HG02870 (cell line): ENCODE results near the gene ANKS1B.
"Not testable (repeated sequence)": the region's sequence is repeated elsewhere in the genome, so short reads cannot be mapped to it uniquely, and the experiment has no call there.

Experiments used
- ATAC-seq: cut with Tn5 transposase; IDR thresholded peaks from one replicate; pipeline ENCODE4 v1.9.1; 2021; ENCODE audit warnings: mild to moderate bottlenecking, moderate library complexity; ENCODE audit not compliant: unreplicated experiment

The ANKS1B gene

DNA sequence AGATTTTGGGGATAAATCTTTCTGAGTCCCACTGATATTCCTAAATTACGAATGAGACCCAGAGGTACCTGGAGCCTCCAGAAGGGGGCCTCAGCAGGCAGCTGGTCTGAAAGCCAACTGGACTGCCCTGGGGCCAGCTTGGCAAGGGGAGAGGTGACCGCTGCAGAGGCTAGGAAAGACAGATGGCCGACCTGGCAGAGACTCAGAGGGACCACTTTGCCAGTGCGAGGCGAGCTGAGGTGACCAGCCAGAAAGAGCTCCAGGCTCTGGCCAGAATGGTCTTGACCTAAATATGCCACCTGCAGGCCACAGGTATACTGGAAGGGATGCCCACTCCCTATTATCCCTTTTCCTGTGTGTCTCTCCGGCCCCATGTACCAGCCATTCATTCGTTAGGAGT is 594.0 kb downstream of the ANKS1B start:
- no peak for ATAC-seq

DNA sequence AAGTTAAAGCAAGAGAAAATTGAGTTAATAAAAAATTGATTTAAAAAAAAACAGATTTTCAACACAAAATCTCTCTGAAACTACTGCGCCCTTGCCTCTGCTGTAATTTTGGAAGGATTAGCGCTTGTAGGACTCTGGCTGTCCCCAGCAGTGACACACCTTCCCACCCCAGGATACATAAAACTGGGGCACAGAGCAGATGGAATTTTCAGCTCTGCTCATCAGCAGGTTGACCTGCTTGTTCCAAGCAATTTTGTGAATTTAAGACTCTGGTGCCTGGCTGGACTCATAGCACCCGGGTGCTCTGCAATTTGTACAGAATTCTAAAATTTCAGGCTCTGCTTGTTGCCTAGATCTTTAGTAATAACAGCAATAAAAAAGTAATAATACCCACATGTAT is 595.0 kb downstream of the ANKS1B start:
- ATAC-seq = no peak

DNA sequence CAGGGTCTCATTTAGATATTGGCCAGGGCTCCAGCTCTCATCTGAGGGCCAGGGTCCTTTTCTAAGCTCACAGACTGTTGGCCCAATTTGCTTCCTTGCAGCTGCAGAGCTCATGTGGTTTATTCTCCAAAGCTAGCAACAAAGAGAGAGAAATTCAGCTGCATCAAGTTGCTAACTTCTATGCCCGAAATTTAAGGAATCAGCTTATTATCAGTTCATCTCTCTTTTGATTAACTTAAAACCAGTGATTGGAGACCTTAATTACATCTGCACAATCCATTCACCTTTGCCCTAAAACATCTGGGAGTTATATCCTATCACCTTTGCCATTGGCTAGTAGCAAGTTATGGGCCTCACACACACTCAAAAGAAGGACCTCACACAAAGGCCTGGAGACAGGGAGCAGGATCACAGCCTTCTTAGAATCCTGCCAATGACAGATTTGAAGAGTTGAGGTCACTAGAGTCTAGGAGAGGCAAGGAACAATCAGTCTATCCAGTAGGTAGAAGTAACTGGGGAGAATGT is 596.0 kb downstream of the ANKS1B start:
- ATAC-seq = no peak

DNA sequence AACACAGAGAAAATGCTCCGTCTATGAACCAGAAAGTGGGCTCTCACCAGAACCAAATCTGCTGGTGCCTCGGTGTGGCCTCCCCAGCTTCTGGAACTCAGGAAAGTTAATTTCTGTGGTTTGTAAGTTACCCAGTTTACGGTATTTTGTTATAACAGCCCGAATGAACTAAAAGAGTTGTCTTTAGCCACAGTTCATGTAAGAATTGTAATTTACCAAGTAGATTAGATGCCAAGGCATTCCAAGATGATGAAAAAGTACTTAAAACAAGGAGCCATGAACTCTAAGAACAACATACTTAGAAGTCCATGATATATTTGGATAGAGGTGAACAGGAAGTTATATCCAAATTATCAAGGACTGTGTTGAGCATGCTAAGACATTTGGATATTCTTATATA is 597.1 kb downstream of the ANKS1B start:
- ATAC-seq = no peak

DNA sequence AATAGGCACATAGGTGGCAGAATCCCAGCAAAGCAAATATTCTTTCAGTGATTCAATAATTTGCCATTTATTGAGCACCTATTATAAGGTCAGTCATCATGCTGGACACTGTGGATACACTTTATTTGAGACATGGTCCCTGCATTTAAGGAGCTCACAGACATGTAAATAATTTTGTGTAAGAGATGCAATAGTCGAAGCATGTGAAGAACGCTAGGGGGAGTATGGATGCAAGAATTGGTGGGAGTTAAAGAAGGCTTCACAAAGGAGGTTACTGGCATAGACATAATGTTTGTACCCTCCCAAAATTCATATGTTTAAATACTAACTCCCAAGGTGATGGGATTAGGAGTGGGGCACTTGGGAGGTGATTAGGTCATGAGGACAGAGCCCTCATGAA is 597.8 kb downstream of the ANKS1B start:
- peak; percentile 50 for ATAC-seq

DNA sequence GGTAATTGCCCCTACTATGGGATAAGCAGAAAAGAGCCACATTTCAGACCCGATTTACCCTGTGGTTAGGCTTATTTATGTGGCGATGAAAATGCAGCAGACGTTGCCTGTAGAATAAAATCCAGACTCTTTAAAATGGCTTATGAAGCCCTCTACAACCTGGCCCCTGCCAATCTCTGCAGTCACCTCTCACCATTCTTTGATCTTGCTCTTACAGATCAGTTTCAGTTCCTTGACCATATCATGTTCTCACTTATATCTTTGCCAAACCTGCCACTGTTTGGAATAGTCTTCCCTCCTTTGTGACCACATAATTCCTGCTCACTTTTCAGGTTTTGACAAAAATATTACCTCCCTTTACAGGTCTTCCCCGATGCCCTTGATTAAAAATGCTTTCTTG is 601.5 kb downstream of the ANKS1B start:
- ATAC-seq = peak; percentile 32

DNA sequence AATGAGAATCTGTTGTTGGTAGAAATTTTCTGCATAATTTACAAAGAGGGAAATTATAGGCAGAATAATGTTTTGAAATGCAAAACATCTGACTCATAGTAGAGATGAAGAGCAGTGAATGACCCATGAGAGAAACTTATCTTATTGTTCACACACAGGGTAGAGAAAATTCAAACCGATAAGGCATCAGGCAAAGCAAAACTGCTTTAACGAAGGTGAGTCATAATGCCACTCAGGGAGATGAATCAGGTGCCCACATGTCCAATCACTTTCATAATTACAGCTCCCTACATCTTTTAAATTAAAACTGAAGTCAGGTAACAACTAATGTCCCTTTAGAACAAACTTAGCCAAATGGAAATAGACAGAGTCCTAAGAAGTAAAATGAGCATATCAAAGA is 602.7 kb downstream of the ANKS1B start:
- peak; percentile 92 for ATAC-seq

DNA sequence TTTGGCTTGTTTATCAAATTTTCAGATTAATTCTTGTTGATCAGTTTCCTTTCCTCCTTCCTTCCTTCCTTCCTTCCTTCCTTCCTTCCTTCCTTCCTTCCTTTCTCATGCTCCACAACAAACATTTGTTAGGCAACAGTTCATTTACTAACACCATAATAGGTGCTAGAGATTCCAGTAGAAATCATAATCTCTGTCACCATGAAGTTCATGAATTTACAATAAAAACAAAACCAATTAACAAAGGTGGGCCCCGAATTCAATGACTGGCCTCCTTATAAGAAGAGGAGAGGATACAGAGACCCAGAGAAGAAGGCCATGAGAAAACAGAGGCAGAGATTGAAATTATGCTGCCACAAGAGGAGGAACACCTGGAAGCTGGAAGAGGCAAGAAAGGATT is 604.0 kb downstream of the ANKS1B start:
- ATAC-seq = no peak

DNA sequence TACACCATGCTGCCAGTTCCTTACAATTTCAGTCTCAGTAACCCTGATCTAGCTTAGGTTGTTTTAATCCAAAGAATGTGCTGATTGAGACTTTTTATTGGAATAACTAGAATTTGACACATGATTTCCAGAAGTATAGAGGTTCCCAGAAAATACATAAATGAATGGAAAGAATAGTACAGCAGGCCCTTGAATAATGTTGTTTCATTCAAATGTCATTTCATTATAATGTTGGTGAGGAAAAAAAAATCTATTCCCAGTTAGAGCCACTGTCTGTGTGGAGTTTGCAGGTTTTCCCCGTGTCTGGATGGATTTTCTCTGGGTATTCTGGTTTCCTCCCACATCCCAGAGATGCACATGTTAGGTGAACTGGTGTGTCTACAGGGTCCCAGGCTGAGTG is 610.7 kb downstream of the ANKS1B start:
- ATAC-seq = no peak

DNA sequence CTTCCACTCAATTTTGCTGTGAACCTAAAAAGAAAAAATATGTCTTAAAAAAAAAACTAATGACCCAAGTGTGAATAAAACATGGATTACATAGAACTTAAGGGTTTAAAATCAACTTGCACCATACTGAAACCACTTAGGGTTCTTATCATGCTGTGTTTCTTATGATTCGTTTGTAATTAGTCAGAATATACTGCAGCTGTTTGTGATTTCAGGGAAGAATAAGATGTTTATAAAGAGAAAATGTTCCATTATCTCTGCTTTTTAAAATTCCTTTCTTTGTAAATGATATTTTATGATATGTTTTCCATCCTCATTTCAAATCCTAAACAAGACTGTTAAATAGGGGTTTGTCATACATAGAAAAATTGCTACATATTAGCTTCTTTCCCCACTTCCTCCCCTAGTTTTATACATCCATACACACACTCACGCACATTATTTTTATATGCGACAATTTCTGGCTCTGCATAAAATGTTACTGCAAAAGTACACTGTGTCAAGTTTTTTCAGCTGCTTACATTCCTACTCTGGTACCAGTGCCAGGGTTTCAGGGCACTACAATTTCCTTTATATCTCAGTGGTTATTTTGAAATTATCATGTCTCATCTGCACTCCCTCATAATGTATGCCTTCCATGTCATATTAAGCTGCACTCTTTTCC is 612.3 kb downstream of the ANKS1B start:
- no peak for ATAC-seq

DNA sequence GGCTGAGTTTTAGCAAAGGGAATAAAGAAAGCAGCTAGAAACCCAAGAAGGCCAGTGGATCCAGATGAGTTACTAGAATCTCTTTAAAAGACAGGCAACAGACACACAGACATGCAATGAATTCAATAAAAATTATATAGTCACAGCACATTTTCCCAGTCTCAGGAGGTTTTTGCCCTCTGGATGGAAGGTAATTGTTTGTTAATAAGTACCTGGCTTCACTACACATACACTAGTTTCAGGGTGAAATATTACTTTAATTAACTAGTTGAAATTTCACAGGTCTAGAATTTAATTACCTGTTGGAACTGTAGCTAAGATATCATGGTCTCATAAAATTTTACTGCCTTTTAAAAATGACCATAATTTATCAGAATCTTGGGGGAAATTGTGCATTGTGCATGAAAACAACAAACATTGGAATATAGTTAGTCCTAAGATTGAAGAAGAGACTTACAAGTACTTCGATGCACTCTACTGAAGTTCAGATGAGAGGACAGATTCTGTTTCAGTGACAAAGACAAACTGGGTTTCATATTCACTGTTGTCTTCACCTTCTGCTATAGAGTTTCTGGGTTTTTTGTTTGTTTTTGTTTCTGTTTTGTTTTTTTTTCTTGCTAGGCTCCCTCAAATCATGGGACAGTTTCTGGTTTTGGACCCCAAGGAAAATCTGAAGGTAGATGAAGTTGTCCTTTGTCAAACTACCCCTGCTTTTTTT is 614.2 kb downstream of the ANKS1B start:
- ATAC-seq = no peak

DNA sequence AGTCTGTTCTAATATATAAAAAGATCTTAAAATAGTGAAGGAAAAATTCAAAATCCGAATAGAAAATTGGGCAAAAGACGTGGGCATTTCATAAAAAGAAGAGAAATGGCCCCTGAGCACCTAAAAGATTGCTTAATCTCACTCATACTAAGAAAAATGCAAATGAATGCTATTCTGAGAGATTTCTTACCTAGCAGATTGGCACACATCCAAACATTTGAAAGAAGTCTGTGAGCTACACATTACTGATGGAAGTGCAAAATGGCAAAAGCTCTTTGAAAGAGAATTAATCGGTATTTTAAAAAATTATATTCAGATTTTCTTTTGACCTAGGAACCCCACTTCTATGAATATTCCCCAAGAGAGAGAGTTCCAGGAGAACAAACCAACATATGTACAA is 617.6 kb downstream of the ANKS1B start:
- ATAC-seq = no peak

DNA sequence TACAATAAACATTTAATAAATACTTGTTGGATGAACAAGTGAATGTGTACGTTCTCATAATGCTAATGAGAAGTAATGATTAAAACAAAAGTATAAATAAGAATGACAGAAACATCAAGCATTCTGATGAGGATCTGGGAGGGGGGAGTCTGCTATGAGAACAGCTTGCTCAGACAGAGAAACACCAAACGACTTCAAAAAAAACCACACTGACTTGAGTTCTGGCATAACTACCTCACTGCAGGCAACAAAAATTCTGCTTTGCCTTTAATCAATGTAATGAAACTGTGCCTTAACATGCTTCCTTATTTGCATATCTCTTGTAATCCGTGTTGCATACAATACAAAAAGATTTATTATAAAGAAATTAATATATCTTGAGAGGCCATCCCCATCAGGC is 632.5 kb downstream of the ANKS1B start:
- ATAC-seq = no peak

DNA sequence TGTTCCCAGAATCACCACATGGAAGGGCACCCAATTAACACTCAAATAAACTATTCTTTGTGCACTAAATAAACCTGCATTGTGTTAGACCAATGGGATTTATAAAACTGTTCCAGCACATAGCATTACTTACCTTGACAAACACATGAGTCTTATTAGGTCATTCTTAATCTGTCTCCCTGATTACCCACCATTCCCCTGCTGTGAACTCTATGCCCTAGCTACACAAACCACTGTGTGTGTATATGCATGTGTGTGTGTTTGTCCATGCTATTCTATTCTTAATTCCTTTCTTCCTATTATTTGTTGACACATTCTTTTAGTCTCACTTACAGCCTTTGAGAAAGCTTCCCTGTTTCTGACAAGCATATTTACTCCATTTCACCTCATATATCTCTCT is 640.8 kb downstream of the ANKS1B start:
- no peak for ATAC-seq

DNA sequence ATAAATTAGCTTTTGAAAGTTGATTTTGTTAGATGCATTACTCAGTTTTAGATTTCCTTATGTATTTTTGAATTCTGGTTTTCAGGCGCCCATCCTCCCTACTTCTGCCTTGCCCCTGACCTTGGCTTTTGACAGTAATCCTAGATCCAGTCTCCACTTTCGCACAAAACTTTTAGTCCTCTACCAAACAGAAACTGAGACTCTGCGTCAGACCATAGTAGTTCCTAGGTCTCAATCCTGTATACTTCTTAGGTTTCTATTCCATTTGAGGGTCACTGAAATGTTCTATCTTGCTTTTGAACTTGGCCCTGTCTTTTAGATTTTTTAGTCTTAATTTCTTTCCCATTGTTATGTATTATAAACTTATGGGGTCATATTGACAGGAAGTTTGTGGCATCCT is 645.1 kb downstream of the ANKS1B start:
- no peak for ATAC-seq

DNA sequence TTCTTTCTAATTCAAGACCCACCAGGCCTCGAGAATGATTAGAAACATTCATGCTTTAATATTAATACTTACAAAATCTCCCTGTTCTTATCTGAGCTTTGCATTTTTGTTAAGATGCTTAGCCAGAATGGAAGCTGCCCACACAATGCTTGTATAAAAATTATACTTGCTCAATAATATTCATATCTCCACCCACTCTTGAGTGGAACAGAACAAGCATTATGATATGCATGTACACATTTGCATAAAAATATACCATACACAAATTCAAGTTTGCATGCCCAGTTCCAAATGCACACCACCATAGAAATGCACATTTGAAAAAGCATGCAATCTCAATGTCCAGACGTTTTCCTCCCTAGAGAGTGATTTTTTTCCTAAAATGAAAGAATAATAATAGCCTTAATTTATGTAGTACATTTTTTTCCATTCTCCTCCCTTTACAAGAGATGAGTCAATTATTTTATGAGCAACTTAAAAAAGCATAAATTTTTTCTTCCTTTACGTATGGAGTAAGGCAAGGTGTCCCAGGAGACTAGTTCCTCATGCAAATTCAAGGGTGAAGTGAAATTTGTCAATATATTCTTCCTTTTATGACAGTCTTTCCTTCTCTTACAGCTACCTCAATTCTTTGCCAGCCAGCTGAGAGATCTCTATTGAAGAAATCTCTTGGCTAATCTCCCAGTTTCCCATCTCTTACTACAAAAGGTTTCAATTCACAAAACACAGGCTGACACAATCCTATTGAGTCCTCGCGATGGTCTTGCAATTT is 650.3 kb downstream of the ANKS1B start:
- no peak for ATAC-seq

DNA sequence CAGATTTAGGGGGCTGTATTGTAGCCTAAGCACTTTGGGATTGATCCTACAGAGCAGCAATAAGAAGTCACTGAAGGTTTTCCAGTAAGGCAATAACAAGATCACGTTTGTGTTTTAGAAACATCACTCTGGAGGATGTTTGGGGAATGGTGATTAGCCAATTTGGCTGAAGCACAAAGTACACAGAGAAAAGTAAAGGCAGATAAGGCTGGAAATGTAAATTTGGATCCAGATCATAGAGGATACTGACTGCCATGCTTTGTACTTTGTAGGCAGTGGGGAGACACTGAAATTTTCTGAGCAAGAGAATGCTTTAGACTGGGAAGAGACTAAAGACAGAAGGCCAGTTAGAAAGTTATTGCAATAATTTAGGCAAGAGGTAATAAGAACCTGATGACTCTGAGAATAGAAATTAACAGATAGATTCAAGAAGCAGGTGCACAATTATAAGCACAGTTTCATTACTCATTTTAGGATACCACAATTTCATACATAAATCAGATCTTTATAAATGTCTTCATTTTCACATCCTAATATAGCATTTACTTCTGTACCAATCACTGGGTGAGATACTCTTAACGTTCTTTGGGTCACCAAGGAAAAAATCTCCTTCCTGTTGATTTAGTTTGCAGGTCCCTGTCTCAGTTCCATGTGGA is 651.7 kb downstream of the ANKS1B start:
- peak; percentile 79 for ATAC-seq

DNA sequence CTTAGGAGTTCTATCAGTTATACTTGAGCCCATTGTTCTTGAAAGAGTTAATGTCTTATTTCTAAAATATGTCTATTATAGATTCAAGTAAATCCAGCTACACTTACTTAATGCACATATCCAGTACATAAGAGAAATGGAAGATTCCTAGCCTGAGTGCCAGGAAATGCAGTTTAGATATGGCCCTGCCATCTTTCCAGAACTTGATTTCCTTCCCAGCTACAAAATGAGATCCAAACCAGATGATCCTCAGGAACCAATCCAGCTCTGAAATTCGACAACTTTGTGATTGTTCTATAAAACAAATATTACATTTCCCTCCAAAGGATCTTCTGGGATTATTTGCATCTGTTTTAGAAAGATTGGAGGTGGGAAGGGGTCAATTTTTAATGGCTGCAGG is 654.5 kb downstream of the ANKS1B start:
- ATAC-seq = no peak

DNA sequence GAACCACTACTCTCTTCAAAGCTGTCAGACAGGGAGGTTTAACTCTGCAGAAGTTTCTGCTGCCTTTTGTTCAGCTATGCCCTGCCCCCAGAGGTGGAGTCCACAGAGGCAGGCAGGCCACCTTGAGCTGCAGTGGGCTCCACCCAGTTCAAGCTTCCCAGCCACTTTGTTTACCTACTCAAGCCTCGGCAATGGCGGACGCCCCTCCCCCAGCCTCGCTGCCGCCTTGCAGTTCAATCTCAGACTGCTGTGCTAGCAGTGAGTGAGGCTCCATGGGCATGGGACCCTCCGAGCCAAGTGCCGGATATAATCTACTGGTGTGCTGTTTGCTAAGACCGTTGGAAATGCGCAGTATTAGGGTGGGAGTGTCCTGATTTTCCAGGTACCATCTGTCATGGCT is 663.5 kb downstream of the ANKS1B start:
- ATAC-seq = not testable (repeated sequence)

DNA sequence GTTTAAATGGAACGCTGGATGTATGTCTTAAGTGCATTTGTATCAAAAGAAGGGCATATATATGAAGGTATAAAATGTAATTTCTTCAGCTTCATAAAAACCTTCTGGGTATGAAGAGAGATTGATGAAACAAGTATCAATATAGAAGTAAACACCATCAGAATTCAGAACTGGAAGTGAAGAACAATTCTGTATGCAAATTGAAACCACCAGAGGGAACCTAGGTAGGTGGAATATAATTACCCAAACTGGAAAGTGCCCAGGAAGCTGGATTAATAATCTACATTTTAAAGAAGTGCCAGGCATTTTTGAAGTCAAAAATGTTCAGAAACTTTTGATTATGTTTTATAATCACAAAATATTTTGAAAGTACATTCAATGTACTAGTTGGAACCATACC is 673.4 kb downstream of the ANKS1B start:
- no peak for ATAC-seq

DNA sequence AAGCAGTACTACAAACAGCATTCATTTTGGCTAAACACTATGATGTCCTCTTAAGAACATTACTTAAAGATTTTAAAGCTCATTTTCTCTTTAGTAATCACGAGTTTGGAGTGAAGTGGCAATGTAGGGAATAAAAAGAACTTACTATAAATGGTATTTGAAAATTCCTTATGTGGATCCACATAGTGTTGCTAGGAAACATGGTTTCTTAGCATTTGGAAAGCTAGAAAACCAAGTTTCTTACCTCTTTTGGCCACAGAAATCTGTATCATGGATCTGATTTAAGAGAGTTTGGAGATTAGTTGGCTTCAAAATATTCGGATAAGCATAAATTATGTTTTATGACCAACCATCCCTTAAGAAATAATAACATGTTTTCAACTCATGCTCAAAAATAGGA is 674.9 kb downstream of the ANKS1B start:
- no peak for ATAC-seq
